Activated T-cell treated with anti-CD3 and anti-CD28 coated beads, Interleukin-2, amount 50 U/mL, for 4 hours (primary cell): ENCODE results near the gene TMEM129. TPM values are rescaled to one million over a fixed set of nuclear protein-coding genes. Genes with fewer than 3 reads are reported as not detected.

Source experiments
- ATAC-seq, 2 donors: fragments of 200-7000 bp; cut with Tn5 transposase; one replicate each; pipeline ENCODE4 v1.10.0; 2021
- DNase-seq: peaks from one replicate; pipeline ENCODE4 v3.0.0-alpha.2; 2020
- H3K27me3 Mint-ChIP-seq: one replicate; pipeline ENCODE4 v1.8.0; 2021; ENCODE audit warnings: low read depth, mixed read lengths
- H3K36me3 Mint-ChIP-seq: one replicate; pipeline ENCODE4 v1.8.0; 2022; ENCODE audit warnings: mixed read lengths; ENCODE audit not compliant: insufficient read depth
- H3K4me1 Mint-ChIP-seq: one replicate; pipeline ENCODE4 v1.8.0; 2021; ENCODE audit warnings: low read depth, mixed read lengths
- H3K4me3 Mint-ChIP-seq: one replicate; pipeline ENCODE4 v1.8.0; 2021; ENCODE audit warnings: mild to moderate bottlenecking, moderate library complexity, mixed read lengths
- H3K9me3 Mint-ChIP-seq: one replicate; pipeline ENCODE4 v1.8.0; 2021; ENCODE audit warnings: mixed read lengths
- total RNA-seq, 3 donors: library from RNA; stranded (reverse); gene quantifications; one replicate each; pipeline ENCODE4 v1.2.1, GENCODE V29; 2021

The TMEM129 gene
- total RNA-seq, 3 donors from 2014 or later, result 17.4 to 21.8 (median 17.6) TPM

GRCh38 chr4:1752284-1753041, 31.3 kb upstream of the TMEM129 start:
- H3K4me3 Mint-ChIP-seq, result no peak overlapping the region
- H3K27me3 Mint-ChIP-seq, result no peaks in the 10 kb centered on the region
- no peaks in the 10 kb centered on the region for H3K36me3 Mint-ChIP-seq
- no peak for DNase-seq
- H3K9me3 Mint-ChIP-seq, result no peaks in the 10 kb centered on the region
- ATAC-seq, result peak; percentile 12 to 21
- no peaks in the 10 kb centered on the region for H3K4me1 Mint-ChIP-seq

GRCh38 chr4:1751919-1752283, 30.8 kb upstream of the TMEM129 start:
- no peaks in the 10 kb centered on the region for H3K9me3 Mint-ChIP-seq
- H3K4me1 Mint-ChIP-seq, result no peaks in the 10 kb centered on the region

GRCh38 chr4:1751155-1751918, 30.2 kb upstream of the TMEM129 start:
- ATAC-seq (no peak), DNase-seq (no peak)
- no peaks in the 10 kb centered on the region for H3K4me1 Mint-ChIP-seq
- no peaks in the 10 kb centered on the region for H3K36me3 Mint-ChIP-seq
- H3K27me3 Mint-ChIP-seq, result no peaks in the 10 kb centered on the region
- H3K4me3 Mint-ChIP-seq, result no peak overlapping the region
- no peaks in the 10 kb centered on the region for H3K9me3 Mint-ChIP-seq

More at GRCh38 chr4:1751919-1752283, 30.8 kb upstream of the TMEM129 start:
- no peak for ATAC-seq
- Mint-ChIP-seq H3K27me3 (no peaks in the 10 kb centered on the region), H3K36me3 (no peaks in the 10 kb centered on the region), H3K4me3 (no peak overlapping the region)
- DNase-seq, result no peak

GRCh38 chr4:1750381-1751154, 29.4 kb upstream of the TMEM129 start:
- DNase-seq (no peak), ATAC-seq (no peak)
- Mint-ChIP-seq H3K27me3 (no peaks in the 10 kb centered on the region), H3K4me1 (no peaks in the 10 kb centered on the region), H3K4me3 (no peak overlapping the region), H3K36me3 (no peaks in the 10 kb centered on the region), H3K9me3 (no peaks in the 10 kb centered on the region)

- Mint-ChIP-seq H3K4me3 (no peak overlapping the region), H3K9me3 (no peaks in the 10 kb centered on the region), H3K4me1 (no peaks in the 10 kb centered on the region), H3K36me3 (peaks cover 1% of the 10 kb centered on the region), H3K27me3 (no peaks in the 10 kb centered on the region)
- no peak for ATAC-seq
- no peak for DNase-seq
Observed at GRCh38 chr4:1749826-1750225, 28.7 kb upstream of the TMEM129 start.

GRCh38 chr4:1749370-1749769, 28.2 kb upstream of the TMEM129 start:
- Mint-ChIP-seq H3K9me3 (no peaks in the 10 kb centered on the region), H3K27me3 (no peaks in the 10 kb centered on the region), H3K4me1 (no peaks in the 10 kb centered on the region), H3K36me3 (peaks cover 2% of the 10 kb centered on the region), H3K4me3 (no peak overlapping the region)
- ATAC-seq, result no peak
- DNase-seq, result no peak

- ATAC-seq (peak; percentile 57 to 68), DNase-seq (peak; percentile 76)
- Mint-ChIP-seq H3K9me3 (no peaks in the 10 kb centered on the region), H3K4me1 (no peaks in the 10 kb centered on the region), H3K27me3 (no peaks in the 10 kb centered on the region), H3K4me3 (no peak overlapping the region), H3K36me3 (peaks cover 5% of the 10 kb centered on the region)
Observed at GRCh38 chr4:1748465-1748995, 27.4 kb upstream of the TMEM129 start.

GRCh38 chr4:1747603-1747967, 26.5 kb upstream of the TMEM129 start:
- Mint-ChIP-seq H3K27me3 (no peaks in the 10 kb centered on the region), H3K4me1 (no peaks in the 10 kb centered on the region), H3K36me3 (peaks cover 5% of the 10 kb centered on the region), H3K9me3 (no peaks in the 10 kb centered on the region), H3K4me3 (no peak overlapping the region)
- DNase-seq (no peak), ATAC-seq (no peak)

GRCh38 chr4:1746919-1747602, 25.9 kb upstream of the TMEM129 start:
- no peaks in the 10 kb centered on the region for H3K27me3 Mint-ChIP-seq
- no peak overlapping the region for H3K4me3 Mint-ChIP-seq
- ATAC-seq (no peak), DNase-seq (no peak)
- no peaks in the 10 kb centered on the region for H3K9me3 Mint-ChIP-seq
- peaks cover 5% of the 10 kb centered on the region for H3K36me3 Mint-ChIP-seq
- no peaks in the 10 kb centered on the region for H3K4me1 Mint-ChIP-seq

- H3K9me3 Mint-ChIP-seq, result no peaks in the 10 kb centered on the region
- DNase-seq (peak; percentile 74), ATAC-seq (peak; percentile 83 to 84)
- H3K4me3 Mint-ChIP-seq, result no peak overlapping the region
- no peaks in the 10 kb centered on the region for H3K4me1 Mint-ChIP-seq
- peaks cover 9% of the 10 kb centered on the region for H3K36me3 Mint-ChIP-seq
- no peaks in the 10 kb centered on the region for H3K27me3 Mint-ChIP-seq
Observed at GRCh38 chr4:1746265-1746691, 25.2 kb upstream of the TMEM129 start.

- Mint-ChIP-seq H3K27me3 (no peaks in the 10 kb centered on the region), H3K4me3 (no peak overlapping the region), H3K9me3 (no peaks in the 10 kb centered on the region), H3K4me1 (no peaks in the 10 kb centered on the region), H3K36me3 (peaks cover 9% of the 10 kb centered on the region)
- DNase-seq (no peak), ATAC-seq (no peak)
Observed at GRCh38 chr4:1745697-1746096, 24.6 kb upstream of the TMEM129 start.

GRCh38 chr4:1745165-1745564, 24.0 kb upstream of the TMEM129 start:
- H3K36me3 Mint-ChIP-seq, result peaks cover 9% of the 10 kb centered on the region
- H3K4me1 Mint-ChIP-seq, result no peaks in the 10 kb centered on the region
- DNase-seq (no peak), ATAC-seq (no peak)
- H3K27me3 Mint-ChIP-seq, result no peaks in the 10 kb centered on the region
- H3K9me3 Mint-ChIP-seq, result no peaks in the 10 kb centered on the region
- no peak overlapping the region for H3K4me3 Mint-ChIP-seq

GRCh38 chr4:1744552-1744951, 23.4 kb upstream of the TMEM129 start:
- Mint-ChIP-seq H3K9me3 (no peaks in the 10 kb centered on the region), H3K4me1 (no peaks in the 10 kb centered on the region), H3K36me3 (peaks cover 9% of the 10 kb centered on the region), H3K27me3 (no peaks in the 10 kb centered on the region), H3K4me3 (no peak overlapping the region)
- DNase-seq (no peak), ATAC-seq (no peak)

- Mint-ChIP-seq H3K9me3 (no peaks in the 10 kb centered on the region), H3K36me3 (peaks cover 12% of the 10 kb centered on the region), H3K4me3 (no peak overlapping the region), H3K4me1 (no peaks in the 10 kb centered on the region), H3K27me3 (no peaks in the 10 kb centered on the region)
- no peak for ATAC-seq
- no peak for DNase-seq
Observed at GRCh38 chr4:1743975-1744374, 22.9 kb upstream of the TMEM129 start.
